ENCODE results near the gene INTS1.
"Not testable (repeated sequence)": the region's sequence is repeated elsewhere in the genome, so short reads cannot be mapped to it uniquely, and the experiment has no call there.

INTS1 gene

GRCh38 chr7:1447551-1448244 lies 56.5 kb downstream of the INTS1 start:
- no peak for DNase-seq (ENCODE audit: low read depth)
- no peak for TF ChIP-seq CTCF (IDR thresholded peaks at IDR 0.05; ENCODE audit: control insufficient read depth, insufficient read depth, low read depth, low read length, missing control alignments)
- no peak overlapping the region for H3K4me3 ChIP-seq (ENCODE audit: control insufficient read depth, low read depth, low read length)

GRCh38 chr7:1447112-1447511 lies 57.1 kb downstream of the INTS1 start:
- H3K4me3 ChIP-seq (ENCODE audit: control insufficient read depth, low read depth, low read length) = no peak overlapping the region
- no peak for DNase-seq (ENCODE audit: low read depth)
- no peak for TF ChIP-seq CTCF (IDR thresholded peaks at IDR 0.05; ENCODE audit: control insufficient read depth, insufficient read depth, low read depth, low read length, missing control alignments)

GRCh38 chr7:1446620-1447032 lies 57.6 kb downstream of the INTS1 start:
- H3K4me3 ChIP-seq (ENCODE audit: control insufficient read depth, low read depth, low read length) = no peak overlapping the region
- TF ChIP-seq CTCF (IDR thresholded peaks at IDR 0.05; ENCODE audit: control insufficient read depth, insufficient read depth, low read depth, low read length, missing control alignments) = no peak
- DNase-seq (ENCODE audit: low read depth) = no peak

GRCh38 chr7:1446026-1446425 lies 58.2 kb downstream of the INTS1 start:
- DNase-seq (ENCODE audit: low read depth); H3K4me3 ChIP-seq (ENCODE audit: control insufficient read depth, low read depth, low read length): not testable (repeated sequence)

GRCh38 chr7:1445341-1445740 lies 58.8 kb downstream of the INTS1 start:
- TF ChIP-seq CTCF (IDR thresholded peaks at IDR 0.05; ENCODE audit: control insufficient read depth, insufficient read depth, low read depth, low read length, missing control alignments) = no peak
- no peak for DNase-seq (ENCODE audit: low read depth)

GRCh38 chr7:1444925-1445322 lies 59.3 kb downstream of the INTS1 start:
- no peak for TF ChIP-seq CTCF (IDR thresholded peaks at IDR 0.05; ENCODE audit: control insufficient read depth, insufficient read depth, low read depth, low read length, missing control alignments)

More at GRCh38 chr7:1445341-1445740, 58.8 kb downstream of the INTS1 start:
- H3K4me3 ChIP-seq (ENCODE audit: control insufficient read depth, low read depth, low read length) = no peak overlapping the region

GRCh38 chr7:1444214-1444924 lies 59.8 kb downstream of the INTS1 start:
- no peak for TF ChIP-seq CTCF (IDR thresholded peaks at IDR 0.05; ENCODE audit: control insufficient read depth, insufficient read depth, low read depth, low read length, missing control alignments)
- H3K4me3 ChIP-seq (ENCODE audit: control insufficient read depth, low read depth, low read length) = no peak overlapping the region
- DNase-seq (ENCODE audit: low read depth) = no peak

More at GRCh38 chr7:1444925-1445322, 59.3 kb downstream of the INTS1 start:
- H3K4me3 ChIP-seq (ENCODE audit: control insufficient read depth, low read depth, low read length) = no peak overlapping the region
- no peak for DNase-seq (ENCODE audit: low read depth)

- H3K4me3 ChIP-seq (ENCODE audit: control insufficient read depth, low read depth, low read length); DNase-seq (ENCODE audit: low read depth): not testable (repeated sequence)
These were observed 60.5 kb downstream of the INTS1 start for GRCh38 chr7:1443587-1444200.
